IMR-90 (cell line): ENCODE measurements around the gene C19orf25. TPM values are rescaled to one million over a fixed set of nuclear protein-coding genes. Genes with fewer than 3 reads are reported as not detected.

Experiments
- ATAC-seq: fragments of 200-7000 bp; cut with Tn5 transposase; 2 replicates; pipeline ENCODE4 v1.9.1; 2020; ENCODE audit warnings: low read depth, mild to moderate bottlenecking, moderate library complexity
- BruUV-seq: library from RNA; stranded (reverse); fragments of 400-500 nt; replicated peaks from 2 replicates; lab custom pipeline; 2021; lab: Mats Ljungman, UMichigan
- CTCF ChIA-PET: fragments of 300-600 bp; formaldehyde crosslinking; extraction: SDS; loops from one replicate; lab custom pipeline; 2021; ENCODE audit warnings: antibody characterized with exemption; lab: Yijun Ruan, JAX
- POLR2A ChIA-PET: fragments of 300-600 bp; sonication (Branson Sonifier 250); formaldehyde crosslinking; loops from one replicate; lab custom pipeline; 2022; ENCODE audit warnings: antibody characterized with exemption; ENCODE audit not compliant: unreplicated experiment; lab: Charles Lee
- DNase-seq: peaks from one replicate; pipeline ENCODE4 v3.0.0; 2013
- H2AFZ ChIP-seq: replicated peaks from 2 replicates; pipeline ENCODE3; 2013; ENCODE audit warnings: low read length, mild to moderate bottlenecking; ENCODE audit not compliant: poor library complexity
- H2AK5ac ChIP-seq: 2 replicates; pipeline ENCODE4 v1.6.1; 2013; ENCODE audit warnings: low read depth, low read length, inconsistent platforms
- H2AK9ac ChIP-seq: replicated peaks from 2 replicates; pipeline ENCODE3; 2013; ENCODE audit warnings: mild to moderate bottlenecking, low read depth, low read length, moderate library complexity; ENCODE audit not compliant: poor library complexity
- H2BK120ac ChIP-seq: 2 replicates; pipeline ENCODE4 v1.6.1; 2013; ENCODE audit warnings: low read depth, low read length, inconsistent platforms
- H2BK15ac ChIP-seq: 3 replicates; pipeline ENCODE4 v1.6.1; 2013; ENCODE audit warnings: low read depth, low read length, inconsistent platforms
- H2BK20ac ChIP-seq: 2 replicates; pipeline ENCODE4 v1.6.1; 2013; ENCODE audit warnings: low read depth, mild to moderate bottlenecking, inconsistent platforms, low read length, moderate library complexity
- H2BK5ac ChIP-seq: 2 replicates; pipeline ENCODE4 v1.6.1; 2013; ENCODE audit warnings: mild to moderate bottlenecking, low read depth, low read length, inconsistent platforms; ENCODE audit not compliant: poor library complexity, severe bottlenecking
- H3K14ac ChIP-seq: replicated peaks from 2 replicates; pipeline ENCODE4 v1.6.1; 2013; ENCODE audit warnings: low read depth, low read length, inconsistent platforms
- H3K18ac ChIP-seq: 2 replicates; pipeline ENCODE4 v1.6.1; 2013; ENCODE audit warnings: low read depth, low read length, control low read depth
- H3K23ac ChIP-seq: 2 replicates; pipeline ENCODE4 v1.6.1; 2013; ENCODE audit warnings: low read depth, low read length, inconsistent platforms
- H3K27ac ChIP-seq: 2 replicates; pipeline ENCODE4 v1.5.1; 2013; ENCODE audit warnings: mild to moderate bottlenecking, control low read depth, low read length; ENCODE audit not compliant: insufficient read depth
- H3K27me3 ChIP-seq: 2 replicates; pipeline ENCODE4 v1.6.1; 2013; ENCODE audit warnings: low read length; ENCODE audit not compliant: control insufficient read depth, insufficient read depth
- H3K36me3 ChIP-seq: 2 replicates; pipeline ENCODE4 v1.6.1; 2013; ENCODE audit warnings: low read length, mixed read lengths; ENCODE audit not compliant: control insufficient read depth, insufficient read depth
- H3K4ac ChIP-seq: 2 replicates; pipeline ENCODE4 v1.6.1; 2013; ENCODE audit warnings: low read depth, low read length, inconsistent platforms
- H3K4me1 ChIP-seq: 2 replicates; pipeline ENCODE4 v1.6.1; 2013; ENCODE audit warnings: low read length, mixed read lengths; ENCODE audit not compliant: control insufficient read depth, insufficient read depth
- H3K4me2 ChIP-seq: 2 replicates; pipeline ENCODE4 v1.6.1; 2013; ENCODE audit warnings: low read depth, mild to moderate bottlenecking, control low read depth, low read length, moderate library complexity
- H3K4me3 ChIP-seq: 2 replicates; pipeline ENCODE4 v1.5.1; 2013; ENCODE audit warnings: low read depth, mild to moderate bottlenecking, control low read depth, low read length, moderate library complexity; ENCODE audit not compliant: insufficient read depth
- H3K56ac ChIP-seq: 2 replicates; pipeline ENCODE4 v1.6.1; 2013; ENCODE audit warnings: low read length, inconsistent platforms; ENCODE audit not compliant: insufficient read depth; ENCODE audit errors: extremely low read depth
- H3K79me1 ChIP-seq, 2 experiments: 2 replicates each; pipeline ENCODE4 v1.6.1; 2013; ENCODE audit warnings: low read length in 2 of 2, inconsistent platforms in 1 of 2, low read depth in 1 of 2
- H3K9ac ChIP-seq: 2 replicates; pipeline ENCODE4 v1.6.1; 2013; ENCODE audit warnings: low read depth, low read length, control low read depth
- H3K9me1 ChIP-seq: 2 replicates; pipeline ENCODE4 v1.6.1; 2013; ENCODE audit warnings: low read length, inconsistent platforms; ENCODE audit not compliant: insufficient read depth
- H3K9me3 ChIP-seq: 2 replicates; pipeline ENCODE4 v1.6.1; 2013; ENCODE audit warnings: low read length; ENCODE audit not compliant: control insufficient read depth, insufficient read depth
- H4K20me1 ChIP-seq: 2 replicates; pipeline ENCODE4 v1.6.1; 2013; ENCODE audit warnings: low read length, inconsistent platforms; ENCODE audit not compliant: insufficient read depth
- H4K5ac ChIP-seq: 2 replicates; pipeline ENCODE4 v1.6.1; 2013; ENCODE audit warnings: mild to moderate bottlenecking, low read depth, low read length, control low read depth
- H4K8ac ChIP-seq, 2 experiments: 2 replicates each; pipeline ENCODE4 v1.6.1; 2013; ENCODE audit warnings: low read depth in 2 of 2, low read length in 2 of 2, control low read depth in 1 of 2, inconsistent platforms in 1 of 2
- H4K91ac ChIP-seq: 2 replicates; pipeline ENCODE4 v1.6.1; 2013; ENCODE audit warnings: low read depth, low read length, inconsistent platforms; ENCODE audit not compliant: insufficient read depth
- BHLHE40 ChIP-seq: fragments of 150-350 bp; IDR thresholded peaks from 2 replicates; pipeline ENCODE4 v1.6.1; 2016; ENCODE audit warnings: mild to moderate bottlenecking, low read depth, low read length
- WGBS, 2 experiments: methylation state at CpG; one replicate each; pipeline versions ENCODE4 v1.1.5 to v1.1.7; 2013; ENCODE audit warnings: missing lambda C conversion rate in 2 of 2; ENCODE audit not compliant: insufficient read length in 1 of 2; ENCODE audit errors: extremely low coverage in 2 of 2; 5-methylcytosine and 5-hydroxymethylcytosine counted together
- dilution Hi-C: fragments of 300-500 bp; cut with HindIII; formaldehyde crosslinking; loops from one replicate; pipeline ENCODE4 v1.14.3; 2018; ENCODE audit warnings: low sequenced_read_pairs; ENCODE audit not compliant: unreplicated experiment
- in situ Hi-C: fragments of 300-500 bp; cut with MboI; formaldehyde crosslinking; loops from 3 replicates; pipeline ENCODE4 v1.14.3; 2019; ENCODE audit warnings: low sequenced_read_pairs, inconsistent platforms, mixed read lengths
- intact Hi-C: fragments of 100-400 bp; cut with micrococcal nuclease; formaldehyde crosslinking; loops from 2 replicates; pipeline ENCODE4 v1.10.0; 2022
- polyA plus RNA-seq, 3 experiments: library from polyadenylated mRNA; depleted of rRNA; stranded (reverse); fragments of >200 nt; gene quantifications; 2 replicates each; pipeline ENCODE4 v1.2.3, GENCODE V29; 2012; ENCODE audit warnings: low replicate concordance in 1 of 3
- total RNA-seq: library from RNA; depleted of rRNA; stranded (reverse); fragments of >200 nt; gene quantifications from 2 replicates; pipeline ENCODE4 v1.2.3, GENCODE V29; 2012

The C19orf25 gene
- total and polyA plus RNA-seq, 2 of the 4 experiments (the other 2 are of a cell fraction): 10.4 to 34.9 TPM

- Histone ChIP-seq H3K14ac (no peak overlapping the region), H3K9ac (no peak overlapping the region), H2BK15ac (no peak overlapping the region), H3K9me3 (no peaks in the 10 kb centered on the region; the same call in 1 of the 2 replicates), H4K8ac (no peak overlapping the region), H2AK9ac (no peak overlapping the region), H4K5ac (no peak overlapping the region), H2BK5ac (no peak overlapping the region), H4K20me1 (peaks cover 69% of the 10 kb centered on the region), H3K56ac (no peak overlapping the region), H2BK20ac (no peak overlapping the region), H3K4me2 (no peak overlapping the region), H3K27me3 (peaks cover 66% of the 10 kb centered on the region), H2BK120ac (no peak overlapping the region), H3K4me1 (peaks cover 21% of the 10 kb centered on the region), H2AFZ (no peak overlapping the region), H2AK5ac (no peak overlapping the region), H3K36me3 (no peaks in the 10 kb centered on the region), H3K4me3 (no peak overlapping the region), H3K79me1 (peaks cover 0 to 8% of the 10 kb centered on the region in 2 experiments; a peak in 1 of 4 replicates), H4K91ac (no peak overlapping the region), H3K18ac (no peak overlapping the region), H3K4ac (no peak overlapping the region), H3K9me1 (no peaks in the 10 kb centered on the region), H3K23ac (no peak overlapping the region), H3K27ac (no peak overlapping the region)
- dilution Hi-C loops (no loop called here), intact Hi-C loops (no loop called here), in situ Hi-C loops (no loop called here)
- WGBS, 2 experiments: 12% methylated on average over 55 of the region's 92 CpGs; no CpG with 5 or more reads in 1 of the 2 experiments
- ChIA-PET POLR2A (no interaction called here), CTCF (no interaction called here)
- ATAC-seq (no peak), DNase-seq (no peak)
- BruUV-seq: no TSS peak
- TF ChIP-seq BHLHE40: no peak
Measured at GRCh38 chr19:1467490-1468273, 11.3 kb downstream of the C19orf25 start.
